SK-N-SH treated with all-trans-retinoic acid at 6 μM for 48 hours (cell line): ENCODE measurements around the gene KCNQ5.
"Not testable (repeated sequence)": the region's sequence is repeated elsewhere in the genome, so short reads cannot be mapped to it uniquely, and the experiment has no call there.

ENCODE experiments used
- RARB ChIP-seq: fragments of 250-450 bp; sonication (Bioruptor Pico); IDR thresholded peaks from 2 replicates; pipeline ENCODE4 v1.8.0; 2021; ENCODE audit warnings: mild to moderate bottlenecking, moderate library complexity
- ZNF565 ChIP-seq: fragments of 450-650 bp; formaldehyde crosslinking; conservative IDR thresholded peaks from 2 replicates; pipeline ENCODE4 v1.5.0; 2020; ENCODE audit warnings: low read depth, mild to moderate bottlenecking, moderate library complexity
- TF ChIP-seq, protein P1 (sequence below): fragments of 250-450 bp; sonication (Bioruptor Pico); IDR thresholded peaks from 2 replicates; pipeline ENCODE4 v1.8.0; 2020; ENCODE audit warnings: mild to moderate bottlenecking, moderate library complexity, borderline replicate concordance

DNA sequence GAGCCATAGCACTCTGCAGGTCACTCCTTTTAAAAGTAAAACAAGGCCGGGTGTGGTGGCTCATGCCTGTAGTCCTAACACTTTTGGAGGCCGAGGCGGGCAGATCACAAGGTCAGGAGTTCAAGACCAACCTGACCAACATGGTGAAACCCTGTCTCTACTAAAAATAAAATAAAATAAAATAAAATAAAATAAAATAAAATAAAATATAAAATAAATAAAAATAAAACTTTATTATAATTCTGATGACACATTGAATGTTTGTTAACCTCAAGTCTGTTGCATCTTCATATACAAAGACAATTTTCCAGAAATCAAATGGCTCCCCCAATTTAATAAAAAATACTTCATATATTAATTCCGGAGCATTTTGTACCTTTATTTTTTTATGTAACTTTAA, 571.4 kb downstream of the KCNQ5 start:
- TF ChIP-seq RARB (CRISPR knock-in tag); ZNF565: not testable (repeated sequence)
- TF ChIP-seq, protein P1, sequence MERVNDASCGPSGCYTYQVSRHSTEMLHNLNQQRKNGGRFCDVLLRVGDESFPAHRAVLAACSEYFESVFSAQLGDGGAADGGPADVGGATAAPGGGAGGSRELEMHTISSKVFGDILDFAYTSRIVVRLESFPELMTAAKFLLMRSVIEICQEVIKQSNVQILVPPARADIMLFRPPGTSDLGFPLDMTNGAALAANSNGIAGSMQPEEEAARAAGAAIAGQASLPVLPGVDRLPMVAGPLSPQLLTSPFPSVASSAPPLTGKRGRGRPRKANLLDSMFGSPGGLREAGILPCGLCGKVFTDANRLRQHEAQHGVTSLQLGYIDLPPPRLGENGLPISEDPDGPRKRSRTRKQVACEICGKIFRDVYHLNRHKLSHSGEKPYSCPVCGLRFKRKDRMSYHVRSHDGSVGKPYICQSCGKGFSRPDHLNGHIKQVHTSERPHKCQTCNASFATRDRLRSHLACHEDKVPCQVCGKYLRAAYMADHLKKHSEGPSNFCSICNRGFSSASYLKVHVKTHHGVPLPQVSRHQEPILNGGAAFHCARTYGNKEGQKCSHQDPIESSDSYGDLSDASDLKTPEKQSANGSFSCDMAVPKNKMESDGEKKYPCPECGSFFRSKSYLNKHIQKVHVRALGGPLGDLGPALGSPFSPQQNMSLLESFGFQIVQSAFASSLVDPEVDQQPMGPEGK (CRISPR knock-in tag) = not testable (repeated sequence)
